Adrenal gland (tissue), 5 donors: ENCODE measurements around the gene C2orf69.

Experiments used
- POLR2A ChIP-seq, 2 donors: fragments of 450-650 bp; IDR thresholded peaks; one replicate each; pipeline ENCODE4 v1.6.1; 2017; ENCODE audit warnings: antibody characterized with exemption in 2 of 2, mild to moderate bottlenecking in 2 of 2, moderate library complexity in 1 of 2
- TF ChIP-seq, protein P1 (sequence below), 6 experiments: fragments of 450-650 bp in 4 of 6; fragments of 200-600 bp in 2 of 6; sonication (generic) in 1 of 6; IDR thresholded peaks; 1 replicate in 5 of 6; 2 replicates in 1 of 6; pipeline versions ENCODE4 v1.5.1 to v1.8.0; 2016 to 2021; ENCODE audit warnings: antibody characterized with exemption in 6 of 6, mild to moderate bottlenecking in 2 of 6, moderate library complexity in 1 of 6
- donor health status: DM: no; HTN: no; CAD: no.

DNA sequence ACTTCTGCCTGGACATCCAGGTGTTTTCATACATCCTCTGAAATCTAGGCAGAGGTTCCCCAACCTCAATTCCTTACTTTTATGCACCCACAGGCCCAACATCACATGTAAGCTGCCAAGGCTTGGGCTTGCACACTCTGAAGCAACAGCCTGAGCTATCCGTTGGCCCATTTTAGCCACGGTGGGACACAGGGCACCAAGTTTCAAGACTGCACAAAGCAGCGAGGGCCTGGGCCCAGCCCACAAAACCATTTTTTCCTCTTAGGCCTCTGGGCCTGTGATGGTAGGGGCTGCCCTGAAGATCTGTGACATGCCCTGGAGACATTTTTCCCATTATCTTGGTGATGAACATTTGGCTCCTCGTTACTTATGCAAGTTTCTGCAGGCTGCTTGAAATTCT, 5.9 kb downstream of the C2orf69 start:
- TF ChIP-seq, protein P1, sequence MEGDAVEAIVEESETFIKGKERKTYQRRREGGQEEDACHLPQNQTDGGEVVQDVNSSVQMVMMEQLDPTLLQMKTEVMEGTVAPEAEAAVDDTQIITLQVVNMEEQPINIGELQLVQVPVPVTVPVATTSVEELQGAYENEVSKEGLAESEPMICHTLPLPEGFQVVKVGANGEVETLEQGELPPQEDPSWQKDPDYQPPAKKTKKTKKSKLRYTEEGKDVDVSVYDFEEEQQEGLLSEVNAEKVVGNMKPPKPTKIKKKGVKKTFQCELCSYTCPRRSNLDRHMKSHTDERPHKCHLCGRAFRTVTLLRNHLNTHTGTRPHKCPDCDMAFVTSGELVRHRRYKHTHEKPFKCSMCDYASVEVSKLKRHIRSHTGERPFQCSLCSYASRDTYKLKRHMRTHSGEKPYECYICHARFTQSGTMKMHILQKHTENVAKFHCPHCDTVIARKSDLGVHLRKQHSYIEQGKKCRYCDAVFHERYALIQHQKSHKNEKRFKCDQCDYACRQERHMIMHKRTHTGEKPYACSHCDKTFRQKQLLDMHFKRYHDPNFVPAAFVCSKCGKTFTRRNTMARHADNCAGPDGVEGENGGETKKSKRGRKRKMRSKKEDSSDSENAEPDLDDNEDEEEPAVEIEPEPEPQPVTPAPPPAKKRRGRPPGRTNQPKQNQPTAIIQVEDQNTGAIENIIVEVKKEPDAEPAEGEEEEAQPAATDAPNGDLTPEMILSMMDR (IDR thresholded peaks at IDR 0.05), result no peak
- TF ChIP-seq POLR2A (IDR thresholded peaks at IDR 0.05), result no peak
